Measurements from ENCODE around the gene TPRA1. TPM values are rescaled to one million over a fixed set of nuclear protein-coding genes. Genes with fewer than 3 reads are reported as not detected.

The TPRA1 gene
- total and polyA plus RNA-seq, 9 of the 15 experiments (the other 6 are each of a cell fraction or from before 2014, with no cell fraction given), result 0.66 to 21.5 (median 11.1) TPM

GRCh38 chr3:127629467-127630403 is 39.2 kb upstream of the TPRA1 start (continued):
- TF ChIP-seq ILF3 (IDR thresholded peaks at IDR 0.05; ENCODE audit: borderline replicate concordance), result no peak
- TF ChIP-seq ZBTB11 (CRISPR knock-in tag; IDR thresholded peaks at IDR 0.05), result 0 out of 6 replicates have a peak, but pooled peaks of 1 of the 3 experiments have one; percentile 2
- TF ChIP-seq HNRNPH1 (optimal IDR thresholded peaks at IDR 0.05; ENCODE audit: low read depth, low read length), result no peak
- 0 out of 2 replicates have a peak, but pooled peaks have one; percentile 27 for TF ChIP-seq MYC (IDR thresholded peaks at IDR 0.05; ENCODE audit: low read depth, low read length)
- TF ChIP-seq MYC (CRISPR knock-in tag; IDR thresholded peaks at IDR 0.05; ENCODE audit: borderline replicate concordance, low read depth), result no peak
- TF ChIP-seq YBX1 (IDR thresholded peaks at IDR 0.05), result no peak
- peak; percentile 68; the same call in 1 of the 2 replicates for TF ChIP-seq SAFB (IDR thresholded peaks at IDR 0.05; ENCODE audit: borderline replicate concordance, low read depth, low read length)
- TF ChIP-seq L3MBTL2 (IDR thresholded peaks at IDR 0.05), result peak; percentile 47; the same call in 1 of the 2 replicates
- TF ChIP-seq SIN3A (IDR thresholded peaks at IDR 0.05; ENCODE audit: borderline replicate concordance in 2 of 2, control insufficient read depth in 1 of 2, low read depth in 2 of 2, low read length in 2 of 2), result peak in 1 of 2 experiments; percentile 29; a peak in 1 of 4 replicates
- no peak for TF ChIP-seq PRDM10 (IDR thresholded peaks at IDR 0.05; ENCODE audit: partially characterized antibody)
- peak; percentile 81 for TF ChIP-seq MAX (CRISPR knock-in tag; IDR thresholded peaks at IDR 0.05)
- no peak for TF ChIP-seq HLTF (IDR thresholded peaks at IDR 0.05)
- no peak for TF ChIP-seq FOSL1 (tag; conservative IDR thresholded peaks at IDR 0.05)
- 0 out of 2 replicates have a peak, but pooled peaks have one; percentile 5 for TF ChIP-seq EGR1 (conservative IDR thresholded peaks at IDR 0.05)
